HG03025 (cell line): Measurements from ENCODE around the gene LRMDA.

Experiments
- ATAC-seq: cut with Tn5 transposase; IDR thresholded peaks from one replicate; pipeline ENCODE4 v1.9.1; 2021; ENCODE audit warnings: mild to moderate bottlenecking, moderate library complexity; ENCODE audit not compliant: unreplicated experiment, low FRiP score

Gene LRMDA

DNA sequence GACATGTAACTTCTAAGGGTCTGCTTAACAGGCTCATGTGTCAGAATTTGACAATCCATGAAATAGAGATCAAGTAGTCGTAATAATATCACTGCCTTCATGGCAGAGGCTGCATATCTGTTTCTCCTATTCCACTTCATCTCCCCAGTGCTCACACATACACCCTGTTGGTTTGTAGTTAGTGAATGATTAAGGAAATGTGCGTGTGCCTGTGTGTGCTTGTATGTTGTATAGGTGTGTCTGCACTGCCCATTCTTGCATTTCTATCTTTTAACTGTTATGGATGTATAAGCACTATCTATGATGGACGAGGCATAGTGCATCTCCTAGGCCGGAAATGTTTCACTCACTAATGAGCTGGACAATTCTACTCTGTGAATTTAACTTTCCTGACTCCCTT lies 985.2 kb downstream of the LRMDA start:
- ATAC-seq: no peak

GRCh38 chr10:76420725-76421124 lies 989.3 kb downstream of the LRMDA start:
- ATAC-seq: no peak

DNA sequence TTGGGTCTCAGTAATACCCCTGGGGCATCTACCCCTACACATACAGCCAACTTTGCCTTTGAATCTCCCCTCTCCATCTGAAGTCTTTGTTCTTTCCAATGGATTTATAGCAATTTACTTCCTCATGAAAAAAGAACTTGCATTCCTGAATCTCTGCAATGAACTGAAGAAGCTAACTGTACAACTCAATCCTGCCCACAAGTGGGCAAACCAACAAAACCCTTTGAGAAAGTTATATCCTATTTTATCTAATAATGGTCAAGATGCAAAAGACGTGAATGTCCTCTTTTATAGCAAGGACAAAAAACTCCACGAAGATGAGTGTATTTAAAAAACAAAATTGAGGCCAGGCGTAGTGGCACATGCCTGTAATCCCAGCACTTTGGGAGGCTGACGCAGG lies 991.3 kb downstream of the LRMDA start:
- ATAC-seq: no peak

GRCh38 chr10:76428551-76429367 lies 997.3 kb downstream of the LRMDA start:
- ATAC-seq: no peak

GRCh38 chr10:76429368-76430060 lies 998.1 kb downstream of the LRMDA start:
- ATAC-seq: no peak

DNA sequence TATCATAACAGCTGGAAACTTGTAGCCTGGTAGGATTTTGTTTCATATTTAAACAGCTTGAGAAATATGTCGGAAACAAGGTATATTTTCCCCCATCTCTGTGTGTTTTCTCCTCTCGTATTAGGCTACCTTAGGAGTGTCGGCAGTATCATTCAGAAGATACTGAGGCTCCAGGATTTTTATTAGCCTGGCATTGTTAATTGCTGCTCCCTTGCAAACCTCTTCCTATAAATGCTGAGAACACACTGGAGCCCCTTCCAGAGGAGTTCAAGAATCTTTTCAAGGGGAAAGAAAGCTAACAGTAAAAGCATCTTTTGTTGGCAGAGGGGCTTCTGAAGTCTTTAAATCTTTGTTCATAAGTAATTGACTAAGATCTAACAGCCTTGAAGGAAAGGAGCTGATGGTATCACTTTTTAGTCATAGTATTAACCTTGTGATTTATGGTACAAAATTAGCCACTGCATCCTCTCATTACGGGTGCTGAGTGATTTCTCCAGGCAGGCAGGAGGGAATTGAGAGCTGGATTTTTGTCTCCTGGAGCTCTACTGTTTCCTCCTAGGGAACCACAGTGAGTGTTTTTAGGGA lies 998.7 kb downstream of the LRMDA start:
- no peak for ATAC-seq

- ATAC-seq: no peak
Measured at GRCh38 chr10:76432016-76433012, 1000.9 kb downstream of the LRMDA start.

GRCh38 chr10:76433161-76434005 lies 1002.0 kb downstream of the LRMDA start:
- no peak for ATAC-seq

DNA sequence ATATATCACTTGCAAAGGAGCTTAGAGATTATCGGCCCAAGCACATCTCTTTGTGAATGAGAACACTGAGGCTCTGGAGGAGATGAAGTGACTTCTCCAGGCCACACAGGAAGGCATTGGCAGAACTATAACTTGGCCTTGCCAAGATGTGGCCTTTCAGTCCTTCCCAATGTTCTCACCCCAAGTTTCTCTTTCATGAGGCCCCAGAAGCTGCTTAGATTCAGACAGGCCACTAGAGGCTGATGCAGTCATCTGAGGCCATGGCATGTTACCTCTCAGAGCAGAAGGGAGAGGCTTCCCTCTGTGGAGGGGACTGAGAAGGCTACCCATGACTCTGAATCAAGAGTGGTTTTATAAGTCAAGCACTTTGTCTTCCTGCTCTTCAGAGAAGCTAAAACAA lies 1003.7 kb downstream of the LRMDA start:
- no peak for ATAC-seq

- no peak for ATAC-seq
Measured at GRCh38 chr10:76436401-76436811, 1005.0 kb downstream of the LRMDA start.

GRCh38 chr10:76436981-76437380 lies 1005.6 kb downstream of the LRMDA start:
- no peak for ATAC-seq

- ATAC-seq: no peak
Measured at GRCh38 chr10:76440426-76440825, 1009.0 kb downstream of the LRMDA start.

- no peak for ATAC-seq
Measured at GRCh38 chr10:76442113-76442512, 1010.7 kb downstream of the LRMDA start.

GRCh38 chr10:76444034-76444800 lies 1012.8 kb downstream of the LRMDA start:
- ATAC-seq: no peak

GRCh38 chr10:76447578-76447977 lies 1016.2 kb downstream of the LRMDA start:
- ATAC-seq: no peak

- no peak for ATAC-seq
Measured at GRCh38 chr10:76451911-76452310, 1020.5 kb downstream of the LRMDA start.

- ATAC-seq: no peak
Measured at GRCh38 chr10:76453332-76453731, 1021.9 kb downstream of the LRMDA start.

DNA sequence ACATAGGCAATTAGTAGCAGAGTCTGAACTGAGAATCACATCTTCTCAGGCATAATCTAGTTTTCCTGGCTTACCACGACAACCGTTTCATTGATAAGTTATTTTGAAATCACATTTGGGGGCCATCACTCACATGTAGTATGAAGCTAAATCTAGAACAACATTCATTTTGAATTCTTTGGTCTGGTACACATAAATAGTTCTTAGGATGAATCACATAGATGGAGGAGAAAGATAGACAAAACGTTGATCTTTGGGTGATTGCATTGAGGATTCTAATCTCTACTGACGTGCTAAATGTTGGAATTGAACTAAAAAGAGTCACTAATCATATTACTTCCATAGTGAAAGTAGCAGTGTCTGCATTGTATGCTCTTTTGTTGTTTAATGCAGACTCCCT lies 1022.6 kb downstream of the LRMDA start:
- no peak for ATAC-seq
